Upper lobe of left lung (tissue), 6 donors: Measurements from ENCODE around the gene DPP3. TPM values are rescaled to one million over a fixed set of nuclear protein-coding genes. Genes with fewer than 3 reads are reported as not detected.

Source experiments
- ATAC-seq, 2 donors: fragments of 200-7000 bp; cut with Tn5 transposase; one replicate each; pipeline ENCODE4 v1.9.1; 2022; ENCODE audit warnings: mild to moderate bottlenecking in 2 of 2, moderate library complexity in 2 of 2; ENCODE audit not compliant: low FRiP score in 2 of 2
- DNase-seq, 2 donors: peaks; one replicate each; pipeline ENCODE4 v3.0.0-alpha.2; 2019 to 2020
- H3K27ac ChIP-seq, 4 donors: fragments of 200-600 bp; sonication (generic); one replicate each; pipeline ENCODE4 v1.5.1; 2016 to 2019
- H3K27me3 ChIP-seq, 4 donors: fragments of 200-600 bp; sonication (generic); one replicate each; pipeline ENCODE4 v1.5.1; 2017 to 2019
- H3K36me3 ChIP-seq, 4 donors: fragments of 200-600 bp; sonication (generic); one replicate each; pipeline ENCODE4 v1.5.1; 2016 to 2019
- H3K4me1 ChIP-seq, 4 donors: fragments of 200-600 bp; sonication (generic); one replicate each; pipeline ENCODE4 v1.5.1; 2018 to 2019
- H3K4me3 ChIP-seq, 4 donors: fragments of 200-600 bp; sonication (generic); one replicate each; pipeline ENCODE4 v1.5.1; 2017 to 2019; ENCODE audit warnings: mild to moderate bottlenecking in 2 of 4, moderate library complexity in 1 of 4
- H3K9me3 ChIP-seq, 4 donors: fragments of 200-600 bp; sonication (generic); one replicate each; pipeline ENCODE4 v1.5.1; 2018 to 2019
- CTCF ChIP-seq, 6 experiments: fragments of 450-650 bp in 4 of 6; fragments of 200-600 bp in 2 of 6; sonication (generic) in 2 of 6; IDR thresholded peaks; one replicate each; pipeline ENCODE4 v1.5.1; 2016 to 2019; ENCODE audit warnings: antibody characterized with exemption in 6 of 6
- EP300 ChIP-seq, 4 donors: sonication (generic); formaldehyde crosslinking; IDR thresholded peaks; one replicate each; pipeline ENCODE4 v1.5.1; 2017; ENCODE audit warnings: antibody characterized with exemption in 4 of 4, control low read depth in 2 of 4
- POLR2A ChIP-seq, 4 donors: fragments of 450-650 bp; IDR thresholded peaks; one replicate each; pipeline ENCODE4 v1.5.1; 2016 to 2017; ENCODE audit warnings: antibody characterized with exemption in 4 of 4, mild to moderate bottlenecking in 2 of 4
- POLR2AphosphoS5 ChIP-seq, 2 donors: sonication (generic); formaldehyde crosslinking; IDR thresholded peaks; one replicate each; pipeline ENCODE4 v1.5.1; 2017; ENCODE audit warnings: antibody characterized with exemption in 2 of 2
- WGBS, 2 donors: methylation state at CpG; one replicate each; pipeline ENCODE4 v1.1.5; 2017 to 2018; 5-methylcytosine and 5-hydroxymethylcytosine counted together
- total RNA-seq, 6 donors: library from RNA; depleted of rRNA in 4 of 6; stranded (reverse); fragments of >200 nt in 4 of 6; gene quantifications; one replicate each; pipeline versions ENCODE4 v1.1.0 to v1.2.1, GENCODE V29; 2016 to 2021
- donor health status: DM: no; HTN: no; CAD: no; lungs with moderate emphysema.
- donor health status: DM: no; HTN: yes; CAD: no; lungs with severe emphysema.

The DPP3 gene
- total RNA-seq, 6 donors from 2014 or later: 19.3 to 79.6 (median 44.9) TPM

GRCh38 chr11:66464916-66465315, 15.3 kb upstream of the DPP3 start:
- H3K27me3 ChIP-seq: no peaks in the 10 kb centered on the region
- WGBS, 2 donors: 89% methylated on average over 1 of the region's 1 CpG
- DNase-seq (no peak), ATAC-seq (no peak)
- peaks cover 10 to 23% (median 15%) of the 10 kb centered on the region in 4 donors for H3K4me1 ChIP-seq
- H3K4me3 ChIP-seq: no peak overlapping the region
- H3K36me3 ChIP-seq: no peaks in the 10 kb centered on the region
- H3K27ac ChIP-seq: no peak overlapping the region
- H3K9me3 ChIP-seq: no peaks in the 10 kb centered on the region
- no peak for TF ChIP-seq EP300 (IDR thresholded peaks at IDR 0.05)
- TF ChIP-seq POLR2A (IDR thresholded peaks at IDR 0.05): no peak
- TF ChIP-seq CTCF (IDR thresholded peaks at IDR 0.05): no peak
- no peak for TF ChIP-seq POLR2AphosphoS5 (IDR thresholded peaks at IDR 0.05)

DNA sequence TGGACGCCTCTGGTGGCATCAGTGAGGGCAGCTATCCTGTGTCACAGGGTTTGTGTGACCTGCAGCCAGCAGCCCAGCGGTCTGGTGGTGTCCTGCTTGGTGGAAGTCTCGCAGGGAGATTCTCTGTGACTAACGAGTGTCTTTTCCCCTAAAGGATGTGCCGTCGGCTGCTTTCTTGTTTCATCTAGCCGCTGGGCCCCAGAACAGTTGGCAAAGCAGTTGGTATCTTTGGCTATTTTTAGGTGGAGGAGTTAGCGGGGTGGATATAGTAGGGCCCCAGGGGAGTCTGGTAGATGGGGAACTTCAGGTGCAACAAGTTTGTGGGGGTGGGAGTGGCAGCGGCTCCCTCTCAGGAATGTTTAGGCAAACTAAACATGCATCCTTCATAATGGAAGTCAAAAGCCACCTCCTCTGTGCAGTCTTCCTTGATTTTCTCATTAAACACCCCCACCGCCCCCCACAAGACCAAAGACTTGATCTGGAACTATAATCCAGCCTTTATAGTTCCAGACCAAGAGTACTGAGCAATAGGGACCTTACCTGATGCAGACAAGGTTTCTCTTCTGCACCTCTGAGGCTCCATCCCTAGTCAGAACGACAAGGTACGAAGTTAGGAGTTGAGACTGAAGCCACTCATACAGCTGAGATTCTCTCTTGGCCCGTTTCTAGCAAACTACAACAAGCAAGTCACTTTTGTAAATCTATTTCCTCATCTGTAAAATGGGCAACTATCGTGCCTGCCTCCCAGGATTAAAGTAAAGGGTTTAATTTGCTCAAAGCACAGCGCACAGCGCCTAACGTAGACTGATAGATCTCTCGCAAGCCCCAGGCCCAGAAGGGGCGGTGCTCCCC, 14.6 kb upstream of the DPP3 start:
- Histone ChIP-seq H3K27ac (peak overlapping the region in 3 of 4 donors; percentile 74 to 83 (median 80)), H3K27me3 (no peaks in the 10 kb centered on the region), H3K4me1 (peaks cover 10 to 23% (median 15%) of the 10 kb centered on the region in 4 donors), H3K9me3 (no peaks in the 10 kb centered on the region), H3K4me3 (peak overlapping the region in 3 of 4 donors; percentile 76 to 98 (median 86)), H3K36me3 (no peaks in the 10 kb centered on the region)
- ATAC-seq (no peak), DNase-seq (no peak)
- WGBS, 2 donors: 54 to 58% methylated on average over 16 to 19 of the region's 19 CpGs
- TF ChIP-seq POLR2A (IDR thresholded peaks at IDR 0.05) (no peak), EP300 (IDR thresholded peaks at IDR 0.05) (no peak), CTCF (IDR thresholded peaks at IDR 0.05) (no peak), POLR2AphosphoS5 (IDR thresholded peaks at IDR 0.05) (no peak)

DNA sequence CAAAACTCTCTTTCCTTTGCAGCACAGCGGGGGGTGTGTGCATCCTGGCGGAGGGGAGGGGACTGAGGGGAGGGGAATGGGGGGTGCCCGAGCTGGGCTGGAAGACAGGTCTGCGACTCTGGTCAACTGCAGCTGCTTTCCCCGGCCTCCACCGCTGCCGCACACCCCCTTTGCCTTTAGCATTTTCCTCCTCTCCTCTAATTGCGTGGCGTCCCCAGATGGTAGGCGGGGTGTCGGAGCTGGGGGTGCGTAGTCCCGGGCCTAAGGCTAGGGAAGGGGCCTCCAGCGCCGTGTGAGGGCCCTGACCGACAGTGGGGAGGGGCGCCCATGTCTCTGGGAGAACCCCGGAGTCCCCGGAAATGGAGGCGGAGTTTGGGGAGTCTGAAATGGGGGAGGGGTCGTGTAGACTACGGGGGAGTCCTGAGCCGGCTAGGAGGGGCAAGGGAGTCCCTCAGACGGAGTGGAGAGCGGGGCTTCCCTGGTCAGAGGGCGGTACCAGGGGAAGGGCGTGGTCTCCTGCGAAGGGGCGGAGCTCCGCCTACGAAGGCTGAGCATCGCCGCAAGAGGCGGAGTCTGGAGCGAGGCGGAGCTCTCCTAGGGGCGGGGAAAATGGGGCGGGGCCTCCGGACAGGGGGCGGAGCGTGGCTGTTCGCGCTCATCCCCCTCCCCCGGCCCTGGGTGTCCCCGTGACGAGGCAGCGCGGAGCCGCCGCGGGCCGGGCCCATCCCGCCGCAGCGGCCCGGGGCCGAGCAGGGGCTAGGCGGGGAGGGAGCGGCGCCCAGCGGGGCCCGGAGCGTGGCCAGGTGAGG, 13.8 kb upstream of the DPP3 start, which contains the start of gene PELI3:
TSS of gene PELI3 (plus strand) at position 681 of the 809 bp plus-strand sequence. CDS start 1,224 bp downstream, outside the sequence.
- peaks cover 0 to 4% (median 0%) of the 10 kb centered on the region in 4 donors for H3K36me3 ChIP-seq
- no peaks in the 10 kb centered on the region for H3K27me3 ChIP-seq
- WGBS, 2 donors: 0% methylated on average over 24 to 29 of the region's 63 CpGs
- peak; percentile 95 to 98 for DNase-seq
- ATAC-seq: peak; percentile 98 to 99
- peak within 1 kb of the TSS; percentile 51 to 98 (median 81) for H3K4me3 ChIP-seq
- H3K9me3 ChIP-seq: no peaks in the 10 kb centered on the region
- H3K27ac ChIP-seq: peak within 1 kb of the TSS; percentile 24 to 83 (median 77)
- TF ChIP-seq POLR2AphosphoS5 (IDR thresholded peaks at IDR 0.05) (peak; percentile 41 to 57), CTCF (IDR thresholded peaks at IDR 0.05) (no peak), EP300 (IDR thresholded peaks at IDR 0.05) (no peak), POLR2A (IDR thresholded peaks at IDR 0.05) (peak in 1 of 4 donors; percentile 63)
- H3K4me1 ChIP-seq: peaks cover 10 to 23% (median 15%) of the 10 kb centered on the region in 4 donors

- TF ChIP-seq CTCF (IDR thresholded peaks at IDR 0.05): peak; percentile 43 to 92 (median 62)
- TF ChIP-seq POLR2A (IDR thresholded peaks at IDR 0.05): no peak
- H3K9me3 ChIP-seq: no peaks in the 10 kb centered on the region
- H3K36me3 ChIP-seq: peaks cover 0 to 8% (median 0%) of the 10 kb centered on the region in 4 donors
- H3K4me1 ChIP-seq: peaks cover 10 to 23% (median 15%) of the 10 kb centered on the region in 4 donors
- ATAC-seq (peak in 1 of 2 donors; percentile 39), DNase-seq (peak in 1 of 2 donors; percentile 93)
- no peaks in the 10 kb centered on the region for H3K27me3 ChIP-seq
- WGBS, 2 donors: 3 to 8% methylated on average over 12 to 52 of the region's 72 CpGs
- peak overlapping the region; percentile 51 to 98 (median 81) for H3K4me3 ChIP-seq
- H3K27ac ChIP-seq: peak overlapping the region in 3 of 4 donors; percentile 24 to 83 (median 80)
These were observed 13.1 kb upstream of the DPP3 start for GRCh38 chr11:66467034-66467659.
